ENCODE measurements around the gene ECM2.

DNA sequence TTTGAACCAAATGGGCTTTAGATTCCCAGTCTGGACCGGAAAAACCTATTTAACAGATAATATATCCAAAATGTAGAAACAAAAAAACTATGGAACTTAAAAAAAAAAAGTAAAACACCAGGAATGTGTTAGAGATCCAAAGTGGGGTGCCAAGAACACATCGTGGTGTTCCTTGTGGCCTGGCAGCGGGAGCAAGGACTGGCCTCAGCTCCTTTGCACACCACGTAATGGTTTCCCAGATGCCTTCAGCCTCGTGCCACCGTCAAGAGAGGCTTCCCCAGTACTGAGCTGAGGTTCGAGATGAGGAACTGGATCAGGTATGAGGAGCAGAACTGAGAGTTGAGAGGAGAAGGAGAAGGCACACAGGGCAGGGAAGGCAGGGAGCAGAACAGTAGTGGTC is 57.0 kb downstream of the ECM2 start:
- TF ChIP-seq, protein P1, sequence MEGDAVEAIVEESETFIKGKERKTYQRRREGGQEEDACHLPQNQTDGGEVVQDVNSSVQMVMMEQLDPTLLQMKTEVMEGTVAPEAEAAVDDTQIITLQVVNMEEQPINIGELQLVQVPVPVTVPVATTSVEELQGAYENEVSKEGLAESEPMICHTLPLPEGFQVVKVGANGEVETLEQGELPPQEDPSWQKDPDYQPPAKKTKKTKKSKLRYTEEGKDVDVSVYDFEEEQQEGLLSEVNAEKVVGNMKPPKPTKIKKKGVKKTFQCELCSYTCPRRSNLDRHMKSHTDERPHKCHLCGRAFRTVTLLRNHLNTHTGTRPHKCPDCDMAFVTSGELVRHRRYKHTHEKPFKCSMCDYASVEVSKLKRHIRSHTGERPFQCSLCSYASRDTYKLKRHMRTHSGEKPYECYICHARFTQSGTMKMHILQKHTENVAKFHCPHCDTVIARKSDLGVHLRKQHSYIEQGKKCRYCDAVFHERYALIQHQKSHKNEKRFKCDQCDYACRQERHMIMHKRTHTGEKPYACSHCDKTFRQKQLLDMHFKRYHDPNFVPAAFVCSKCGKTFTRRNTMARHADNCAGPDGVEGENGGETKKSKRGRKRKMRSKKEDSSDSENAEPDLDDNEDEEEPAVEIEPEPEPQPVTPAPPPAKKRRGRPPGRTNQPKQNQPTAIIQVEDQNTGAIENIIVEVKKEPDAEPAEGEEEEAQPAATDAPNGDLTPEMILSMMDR (IDR thresholded peaks at IDR 0.05): no peak
- TF ChIP-seq EP300 (IDR thresholded peaks at IDR 0.05): no peak
- no peak for TF ChIP-seq POLR2A (IDR thresholded peaks at IDR 0.05)

All from tibial nerve (tissue), 4 donors.